Measurements from ENCODE around the gene SLC25A42. TPM values are rescaled to one million over a fixed set of nuclear protein-coding genes. Genes with fewer than 3 reads are reported as not detected.
A peak's percentile ranks its signal among the peaks of the same experiment; 100 is the strongest.

The SLC25A42 gene
- total and polyA plus RNA-seq, 2 of the 13 experiments (the other 11 are each of a cell fraction or from before 2014, with no cell fraction given), result 12.8 to 18.3 TPM

DNA sequence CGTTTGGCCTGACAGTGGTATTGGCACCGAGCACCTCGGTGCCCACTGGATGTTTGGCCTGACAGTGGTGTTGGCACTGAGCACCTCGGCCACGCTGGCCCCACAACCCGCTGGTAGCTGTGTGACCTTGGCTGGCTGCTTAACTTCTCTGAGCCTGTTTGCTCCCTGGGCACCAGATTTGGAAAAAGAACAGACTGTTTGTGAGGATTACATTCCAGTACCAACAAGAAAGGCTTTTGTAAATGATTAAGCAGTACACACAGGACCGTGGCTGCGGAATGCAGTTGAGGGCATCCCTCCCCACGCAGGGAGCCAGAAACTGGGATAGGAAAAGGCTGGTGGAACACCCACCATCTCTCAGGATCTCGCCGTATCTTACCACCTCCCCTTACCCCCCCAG is 31.9 kb downstream of the SLC25A42 start (continued):
- TF ChIP-seq ZNF362 (CRISPR knock-in tag; IDR thresholded peaks at IDR 0.05; ENCODE audit: borderline replicate concordance) (no peak), HNF1A (IDR thresholded peaks at IDR 0.05; ENCODE audit: low read depth) (0 out of 2 replicates have a peak, but pooled peaks have one; percentile 46), HNF1A (CRISPR knock-in tag; IDR thresholded peaks at IDR 0.05; ENCODE audit: borderline replicate concordance) (peak; percentile 79; the same call in 1 of the 2 replicates), ZNF326 (CRISPR knock-in tag; IDR thresholded peaks at IDR 0.05; ENCODE audit: borderline replicate concordance) (no peak), NFIC (IDR thresholded peaks at IDR 0.05; ENCODE audit: low read length) (no peak), HDAC2 (CRISPR knock-in tag; IDR thresholded peaks at IDR 0.05) (peak; percentile 57; the same call in 1 of the 2 replicates), MED1 (CRISPR knock-in tag; IDR thresholded peaks at IDR 0.05) (no peak), NR1H2 (CRISPR knock-in tag; IDR thresholded peaks at IDR 0.05; ENCODE audit: borderline replicate concordance, low read depth) (no peak), MYC (CRISPR knock-in tag; IDR thresholded peaks at IDR 0.05; ENCODE audit: borderline replicate concordance) (no peak), ZNF256 (CRISPR knock-in tag; conservative IDR thresholded peaks at IDR 0.05) (no peak), ZNF12 (CRISPR knock-in tag; IDR thresholded peaks at IDR 0.05) (no peak), CBX1 (IDR thresholded peaks at IDR 0.05; ENCODE audit: low read depth) (no peak), KDM1A (CRISPR knock-in tag; IDR thresholded peaks at IDR 0.05) (peak; percentile 90), ZNF512B (CRISPR knock-in tag; IDR thresholded peaks at IDR 0.05; ENCODE audit: borderline replicate concordance) (no peak), ZNF772 (CRISPR knock-in tag; IDR thresholded peaks at IDR 0.05) (no peak), ZNF138 (CRISPR knock-in tag; IDR thresholded peaks at IDR 0.05; ENCODE audit: low read depth) (no peak), ZNF3 (CRISPR knock-in tag; IDR thresholded peaks at IDR 0.05) (no peak), NCOR1 (IDR thresholded peaks at IDR 0.05; ENCODE audit: borderline replicate concordance, low read length) (no peak), ZNF331 (CRISPR knock-in tag; IDR thresholded peaks at IDR 0.05) (no peak), EP300 (IDR thresholded peaks at IDR 0.05; ENCODE audit: low read depth in 2 of 2, low read length in 2 of 2) (no peak), EP300 (CRISPR knock-in tag; IDR thresholded peaks at IDR 0.05; ENCODE audit: borderline replicate concordance) (no peak), CEBPG (CRISPR knock-in tag; IDR thresholded peaks at IDR 0.05) (0 out of 2 replicates have a peak, but pooled peaks have one; percentile 4), RCOR2 (CRISPR knock-in tag; IDR thresholded peaks at IDR 0.05) (peak; percentile 79)
- TF ChIP-seq, protein P1, sequence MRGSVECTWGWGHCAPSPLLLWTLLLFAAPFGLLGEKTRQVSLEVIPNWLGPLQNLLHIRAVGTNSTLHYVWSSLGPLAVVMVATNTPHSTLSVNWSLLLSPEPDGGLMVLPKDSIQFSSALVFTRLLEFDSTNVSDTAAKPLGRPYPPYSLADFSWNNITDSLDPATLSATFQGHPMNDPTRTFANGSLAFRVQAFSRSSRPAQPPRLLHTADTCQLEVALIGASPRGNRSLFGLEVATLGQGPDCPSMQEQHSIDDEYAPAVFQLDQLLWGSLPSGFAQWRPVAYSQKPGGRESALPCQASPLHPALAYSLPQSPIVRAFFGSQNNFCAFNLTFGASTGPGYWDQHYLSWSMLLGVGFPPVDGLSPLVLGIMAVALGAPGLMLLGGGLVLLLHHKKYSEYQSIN (CRISPR knock-in tag; IDR thresholded peaks at IDR 0.05; ENCODE audit: borderline replicate concordance), result no peak

Data from HepG2 (cell line).